SK-N-SH treated with all-trans-retinoic acid at 6 μM for 48 hours (cell line): Measurements from ENCODE around the gene CXCL14.

Source experiments
- ATAC-seq: fragments of 200-7000 bp; cut with Tn5 transposase; 3 replicates; pipeline ENCODE4 v1.9.1; 2020; ENCODE audit warnings: mild to moderate bottlenecking, moderate library complexity
- BACH2 ChIP-seq: fragments of 250-450 bp; sonication (Bioruptor Pico); IDR thresholded peaks from 2 replicates; pipeline ENCODE4 v1.9.0; 2021; ENCODE audit warnings: mild to moderate bottlenecking, borderline replicate concordance
- CREB5 ChIP-seq: fragments of 250-450 bp; sonication (Bioruptor Pico); IDR thresholded peaks from 2 replicates; pipeline ENCODE4 v1.5.1; 2020; ENCODE audit warnings: low read depth, mild to moderate bottlenecking, moderate library complexity
- CSDC2 ChIP-seq: fragments of 250-450 bp; sonication (Bioruptor Pico); IDR thresholded peaks from 2 replicates; pipeline ENCODE4 v1.5.0; 2020; ENCODE audit warnings: mild to moderate bottlenecking, moderate library complexity
- ESRRG ChIP-seq: fragments of 250-450 bp; sonication (Bioruptor Pico); IDR thresholded peaks from 2 replicates; pipeline ENCODE4 v1.6.1; 2021; ENCODE audit warnings: mild to moderate bottlenecking
- GLIS3 ChIP-seq: fragments of 250-450 bp; sonication (Bioruptor Pico); IDR thresholded peaks from 2 replicates; pipeline ENCODE4 v1.5.0; 2020; ENCODE audit warnings: mild to moderate bottlenecking, moderate library complexity
- ISL1 ChIP-seq: fragments of 250-450 bp; sonication (Bioruptor Pico); IDR thresholded peaks from 2 replicates; pipeline ENCODE4 v2.1.2; 2022; ENCODE audit warnings: mild to moderate bottlenecking, moderate library complexity
- OSR1 ChIP-seq: fragments of 250-450 bp; sonication (Bioruptor Pico); IDR thresholded peaks from 2 replicates; pipeline ENCODE4 v1.8.0; 2022; ENCODE audit warnings: moderate library complexity, mild to moderate bottlenecking, inconsistent platforms
- PATZ1 ChIP-seq: fragments of 250-450 bp; sonication (Bioruptor Pico); IDR thresholded peaks from 2 replicates; pipeline ENCODE4 v1.8.0; 2020; ENCODE audit warnings: mild to moderate bottlenecking, moderate library complexity, borderline replicate concordance
- PPARA ChIP-seq: fragments of 250-450 bp; sonication (Bioruptor Pico); IDR thresholded peaks from 2 replicates; pipeline ENCODE4 v1.5.0; 2020; ENCODE audit warnings: mild to moderate bottlenecking, borderline replicate concordance
- RARB ChIP-seq: fragments of 250-450 bp; sonication (Bioruptor Pico); IDR thresholded peaks from 2 replicates; pipeline ENCODE4 v1.8.0; 2021; ENCODE audit warnings: mild to moderate bottlenecking, moderate library complexity
- SNAI2 ChIP-seq: fragments of 250-450 bp; sonication (Bioruptor Pico); IDR thresholded peaks from 2 replicates; pipeline ENCODE4 v1.5.0; 2020; ENCODE audit warnings: mild to moderate bottlenecking, moderate library complexity
- TOX ChIP-seq: fragments of 250-450 bp; sonication (Bioruptor Pico); IDR thresholded peaks from 2 replicates; pipeline ENCODE4 v1.8.0; 2021; ENCODE audit warnings: mild to moderate bottlenecking, moderate library complexity, borderline replicate concordance
- ZC3H10 ChIP-seq: fragments of 250-450 bp; sonication (Bioruptor Pico); IDR thresholded peaks from 2 replicates; pipeline ENCODE4 v1.5.1; 2021; ENCODE audit warnings: mild to moderate bottlenecking, moderate library complexity
- ZFP3 ChIP-seq: fragments of 250-450 bp; sonication (Bioruptor Pico); IDR thresholded peaks from 2 replicates; pipeline ENCODE4 v1.5.0; 2020; ENCODE audit warnings: mild to moderate bottlenecking, moderate library complexity
- ZNF565 ChIP-seq: fragments of 450-650 bp; formaldehyde crosslinking; conservative IDR thresholded peaks from 2 replicates; pipeline ENCODE4 v1.5.0; 2020; ENCODE audit warnings: low read depth, mild to moderate bottlenecking, moderate library complexity
- ZNF8 ChIP-seq: fragments of 450-650 bp; formaldehyde crosslinking; IDR thresholded peaks from 2 replicates; pipeline ENCODE4 v1.5.0; 2020; ENCODE audit warnings: mild to moderate bottlenecking, moderate library complexity
- TF ChIP-seq, protein P1 (sequence below): fragments of 250-450 bp; sonication (Bioruptor Pico); IDR thresholded peaks from 2 replicates; pipeline ENCODE4 v1.5.1; 2021; ENCODE audit warnings: mild to moderate bottlenecking, moderate library complexity
- TF ChIP-seq, protein P2 (sequence below): fragments of 250-450 bp; sonication (Bioruptor Pico); IDR thresholded peaks from 2 replicates; pipeline ENCODE4 v1.8.0; 2021; ENCODE audit warnings: low read depth, mild to moderate bottlenecking, moderate library complexity, borderline replicate concordance
- TF ChIP-seq, protein P3 (sequence below): fragments of 250-450 bp; sonication (Bioruptor Pico); IDR thresholded peaks from 2 replicates; pipeline ENCODE4 v1.5.0; 2020; ENCODE audit warnings: mild to moderate bottlenecking, moderate library complexity

Gene CXCL14

GRCh38 chr5:135587721-135588663 is 9.2 kb upstream of the CXCL14 start:
- ATAC-seq: no peak
- no peak for TF ChIP-seq RARB
- TF ChIP-seq, protein P1, sequence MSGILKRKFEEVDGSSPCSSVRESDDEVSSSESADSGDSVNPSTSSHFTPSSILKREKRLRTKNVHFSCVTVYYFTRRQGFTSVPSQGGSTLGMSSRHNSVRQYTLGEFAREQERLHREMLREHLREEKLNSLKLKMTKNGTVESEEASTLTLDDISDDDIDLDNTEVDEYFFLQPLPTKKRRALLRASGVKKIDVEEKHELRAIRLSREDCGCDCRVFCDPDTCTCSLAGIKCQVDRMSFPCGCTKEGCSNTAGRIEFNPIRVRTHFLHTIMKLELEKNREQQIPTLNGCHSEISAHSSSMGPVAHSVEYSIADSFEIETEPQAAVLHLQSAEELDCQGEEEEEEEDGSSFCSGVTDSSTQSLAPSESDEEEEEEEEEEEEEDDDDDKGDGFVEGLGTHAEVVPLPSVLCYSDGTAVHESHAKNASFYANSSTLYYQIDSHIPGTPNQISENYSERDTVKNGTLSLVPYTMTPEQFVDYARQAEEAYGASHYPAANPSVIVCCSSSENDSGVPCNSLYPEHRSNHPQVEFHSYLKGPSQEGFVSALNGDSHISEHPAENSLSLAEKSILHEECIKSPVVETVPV (CRISPR knock-in tag): no peak
- TF ChIP-seq SNAI2 (CRISPR knock-in tag): no peak
- TF ChIP-seq PATZ1 (CRISPR knock-in tag): no peak
- TF ChIP-seq ZC3H10 (CRISPR knock-in tag): no peak
- TF ChIP-seq ESRRG (CRISPR knock-in tag): no peak
- TF ChIP-seq ZFP3 (CRISPR knock-in tag): no peak
- TF ChIP-seq BACH2 (CRISPR knock-in tag): no peak
- no peak for TF ChIP-seq PPARA (CRISPR knock-in tag)
- TF ChIP-seq, protein P2, sequence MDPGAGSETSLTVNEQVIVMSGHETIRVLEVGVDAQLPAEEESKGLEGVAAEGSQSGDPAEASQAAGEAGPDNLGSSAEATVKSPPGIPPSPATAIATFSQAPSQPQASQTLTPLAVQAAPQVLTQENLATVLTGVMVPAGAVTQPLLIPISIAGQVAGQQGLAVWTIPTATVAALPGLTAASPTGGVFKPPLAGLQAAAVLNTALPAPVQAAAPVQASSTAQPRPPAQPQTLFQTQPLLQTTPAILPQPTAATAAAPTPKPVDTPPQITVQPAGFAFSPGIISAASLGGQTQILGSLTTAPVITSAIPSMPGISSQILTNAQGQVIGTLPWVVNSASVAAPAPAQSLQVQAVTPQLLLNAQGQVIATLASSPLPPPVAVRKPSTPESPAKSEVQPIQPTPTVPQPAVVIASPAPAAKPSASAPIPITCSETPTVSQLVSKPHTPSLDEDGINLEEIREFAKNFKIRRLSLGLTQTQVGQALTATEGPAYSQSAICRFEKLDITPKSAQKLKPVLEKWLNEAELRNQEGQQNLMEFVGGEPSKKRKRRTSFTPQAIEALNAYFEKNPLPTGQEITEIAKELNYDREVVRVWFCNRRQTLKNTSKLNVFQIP (CRISPR knock-in tag): no peak
- TF ChIP-seq ZNF8: no peak
- TF ChIP-seq, protein P3, sequence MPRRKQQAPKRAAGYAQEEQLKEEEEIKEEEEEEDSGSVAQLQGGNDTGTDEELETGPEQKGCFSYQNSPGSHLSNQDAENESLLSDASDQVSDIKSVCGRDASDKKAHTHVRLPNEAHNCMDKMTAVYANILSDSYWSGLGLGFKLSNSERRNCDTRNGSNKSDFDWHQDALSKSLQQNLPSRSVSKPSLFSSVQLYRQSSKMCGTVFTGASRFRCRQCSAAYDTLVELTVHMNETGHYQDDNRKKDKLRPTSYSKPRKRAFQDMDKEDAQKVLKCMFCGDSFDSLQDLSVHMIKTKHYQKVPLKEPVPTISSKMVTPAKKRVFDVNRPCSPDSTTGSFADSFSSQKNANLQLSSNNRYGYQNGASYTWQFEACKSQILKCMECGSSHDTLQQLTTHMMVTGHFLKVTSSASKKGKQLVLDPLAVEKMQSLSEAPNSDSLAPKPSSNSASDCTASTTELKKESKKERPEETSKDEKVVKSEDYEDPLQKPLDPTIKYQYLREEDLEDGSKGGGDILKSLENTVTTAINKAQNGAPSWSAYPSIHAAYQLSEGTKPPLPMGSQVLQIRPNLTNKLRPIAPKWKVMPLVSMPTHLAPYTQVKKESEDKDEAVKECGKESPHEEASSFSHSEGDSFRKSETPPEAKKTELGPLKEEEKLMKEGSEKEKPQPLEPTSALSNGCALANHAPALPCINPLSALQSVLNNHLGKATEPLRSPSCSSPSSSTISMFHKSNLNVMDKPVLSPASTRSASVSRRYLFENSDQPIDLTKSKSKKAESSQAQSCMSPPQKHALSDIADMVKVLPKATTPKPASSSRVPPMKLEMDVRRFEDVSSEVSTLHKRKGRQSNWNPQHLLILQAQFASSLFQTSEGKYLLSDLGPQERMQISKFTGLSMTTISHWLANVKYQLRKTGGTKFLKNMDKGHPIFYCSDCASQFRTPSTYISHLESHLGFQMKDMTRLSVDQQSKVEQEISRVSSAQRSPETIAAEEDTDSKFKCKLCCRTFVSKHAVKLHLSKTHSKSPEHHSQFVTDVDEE: no peak

GRCh38 chr5:135584918-135585317 is 6.1 kb upstream of the CXCL14 start:
- no peak for ATAC-seq
- TF ChIP-seq OSR1: no peak
- TF ChIP-seq, all 23 proteins: peak for 0

- TF ChIP-seq GLIS3 (CRISPR knock-in tag) (no peak), TOX (CRISPR knock-in tag) (no peak), OSR1 (no peak), RARB (no peak), SNAI2 (CRISPR knock-in tag) (no peak), PATZ1 (CRISPR knock-in tag) (no peak), ZNF565 (CRISPR knock-in tag) (no peak), ZC3H10 (CRISPR knock-in tag) (no peak), ZFP3 (CRISPR knock-in tag) (no peak), ISL1 (CRISPR knock-in tag) (no peak), ZNF8 (no peak), BACH2 (CRISPR knock-in tag) (no peak), CSDC2 (CRISPR knock-in tag) (no peak), CREB5 (no peak), ESRRG (CRISPR knock-in tag) (no peak)
- TF ChIP-seq, protein P3: no peak
- TF ChIP-seq, protein P2 (CRISPR knock-in tag): no peak
- no peak for ATAC-seq
Observed at GRCh38 chr5:135584276-135584675, 5.5 kb upstream of the CXCL14 start.
